Keratinocyte (primary cell): Measurements from ENCODE around the gene DRD2. TPM values are rescaled to one million over a fixed set of nuclear protein-coding genes. Genes with fewer than 3 reads are reported as not detected.

Experiments
- DNase-seq: peaks from one replicate; pipeline ENCODE4 v3.0.0-alpha.2; 2011; ENCODE audit warnings: low read depth, missing footprints, low spot score
- FAIRE-seq: peaks from 2 replicates; lab custom pipeline; 2011; peaks lifted over from hg19 to GRCh38; lab: Jason Lieb, UNC
- H2AFZ ChIP-seq: 2 replicates; pipeline ENCODE4 v1.6.0; 2012; ENCODE audit warnings: low read length, control low read depth, inconsistent platforms; ENCODE audit not compliant: control insufficient read depth
- H3K27ac ChIP-seq: 2 replicates; pipeline ENCODE4 v1.5.1; 2011; ENCODE audit warnings: low read length; ENCODE audit not compliant: control insufficient read depth, insufficient read depth
- H3K27me3 ChIP-seq: 3 replicates; pipeline ENCODE4 v1.6.0; 2011; ENCODE audit warnings: low read length; ENCODE audit not compliant: control insufficient read depth, insufficient read depth; ENCODE audit errors: extremely low read depth
- H3K36me3 ChIP-seq, 2 experiments: 2 replicates in 1 of 2; 3 replicates in 1 of 2; pipeline ENCODE4 v1.5.1; 2011; ENCODE audit warnings: low read length in 2 of 2, mild to moderate bottlenecking in 1 of 2; ENCODE audit not compliant: control insufficient read depth in 2 of 2, insufficient read depth in 2 of 2; ENCODE audit errors: extremely low read depth in 1 of 2
- H3K4me1 ChIP-seq: 3 replicates; pipeline ENCODE4 v1.5.1; 2011; ENCODE audit warnings: low read length; ENCODE audit not compliant: control insufficient read depth, insufficient read depth; ENCODE audit errors: extremely low read depth
- H3K4me2 ChIP-seq: 3 replicates; pipeline ENCODE4 v1.6.0; 2011; ENCODE audit warnings: low read depth, low read length; ENCODE audit not compliant: control insufficient read depth, insufficient read depth; ENCODE audit errors: extremely low read depth
- H3K4me3 ChIP-seq, 3 experiments: fragments of 200-600 bp in 1 of 3; sonication (generic) in 1 of 3; 2 replicates in 2 of 3; 3 replicates in 1 of 3; pipeline ENCODE4 v1.5.1; 2011 to 2016; ENCODE audit warnings: low read length in 3 of 3, mild to moderate bottlenecking in 3 of 3, control low read depth in 2 of 3, inconsistent platforms in 1 of 3, low read depth in 1 of 3, mixed read lengths in 1 of 3, mixed run types in 1 of 3, moderate library complexity in 1 of 3; ENCODE audit not compliant: control insufficient read depth in 2 of 3, insufficient read depth in 2 of 3; ENCODE audit errors: extremely low read depth in 1 of 3
- H3K79me2 ChIP-seq: 2 replicates; pipeline ENCODE4 v1.6.0; 2012; ENCODE audit warnings: low read length; ENCODE audit not compliant: control insufficient read depth, insufficient read depth
- H3K9ac ChIP-seq: 3 replicates; pipeline ENCODE4 v1.6.0; 2011; ENCODE audit warnings: low read length; ENCODE audit not compliant: control insufficient read depth, insufficient read depth; ENCODE audit errors: extremely low read depth
- H3K9me1 ChIP-seq: 3 replicates; pipeline ENCODE4 v1.6.0; 2011; ENCODE audit warnings: low read length; ENCODE audit not compliant: control insufficient read depth, insufficient read depth; ENCODE audit errors: extremely low read depth
- H3K9me3 ChIP-seq: 2 replicates; pipeline ENCODE4 v1.5.1; 2012; ENCODE audit warnings: low read depth, low read length; ENCODE audit not compliant: control insufficient read depth
- H4K20me1 ChIP-seq: 3 replicates; pipeline ENCODE4 v1.6.0; 2011; ENCODE audit warnings: low read length; ENCODE audit not compliant: control insufficient read depth, insufficient read depth; ENCODE audit errors: extremely low read depth
- EZH2 ChIP-seq: IDR thresholded peaks from one replicate; pipeline ENCODE4 v1.6.1; 2012; ENCODE audit warnings: inconsistent platforms, mild to moderate bottlenecking, low read length, moderate library complexity
- dilution Hi-C: fragments of 300-500 bp; cut with MboI; formaldehyde crosslinking; loops from one replicate; pipeline ENCODE4 v1.7.0; 2020; ENCODE audit warnings: low sequenced_read_pairs; ENCODE audit not compliant: extremely low pct_ligation_motif_present
- polyA plus RNA-seq, 5 experiments: library from polyadenylated mRNA; depleted of rRNA in 3 of 5; stranded (reverse) in 3 of 5; stranded (forward) in 1 of 5; unstranded in 1 of 5; fragments of >200 nt; gene quantifications; 1 replicate in 1 of 5; 2 replicates in 3 of 5; 3 replicates in 1 of 5; pipeline versions ENCODE4 v1.2.1 to v1.2.3, GENCODE V29; 2011 to 2012; ENCODE audit warnings: missing spikeins in 2 of 5, low read depth in 1 of 5, low replicate concordance in 1 of 5
- TF ChIP-seq, protein P1 (sequence below), 3 experiments: IDR thresholded peaks in 1 of 3; conservative IDR thresholded peaks in 1 of 3; optimal IDR thresholded peaks in 1 of 3; 2 replicates in 2 of 3; 3 replicates in 1 of 3; pipeline versions ENCODE3 to v1.5.1; 2011; ENCODE audit warnings: low read length in 3 of 3, mild to moderate bottlenecking in 3 of 3, moderate library complexity in 2 of 3, control low read depth in 1 of 3, inconsistent platforms in 1 of 3; ENCODE audit not compliant: insufficient read depth in 2 of 3; ENCODE audit errors: extremely low read depth in 1 of 3

Gene DRD2
- polyA plus RNA-seq, 1 donor (not counting 4 experiments of a cell fraction or from before 2014, with no cell fraction given) = 0.26 TPM

- dilution Hi-C loops = no loop called here
- no peak overlapping the region for H3K27ac ChIP-seq
- H3K9me3 ChIP-seq = no peaks in the 10 kb centered on the region
- no peaks in the 10 kb centered on the region for H3K36me3 ChIP-seq
- peaks cover 27% of the 10 kb centered on the region for H3K4me1 ChIP-seq
- no peaks in the 10 kb centered on the region for H3K79me2 ChIP-seq
- no peaks in the 10 kb centered on the region for H3K27me3 ChIP-seq
- no peaks in the 10 kb centered on the region for H4K20me1 ChIP-seq
- no peak overlapping the region for H3K9ac ChIP-seq
- no peak overlapping the region for H3K4me3 ChIP-seq
- no peak overlapping the region for H2AFZ ChIP-seq
- no peaks in the 10 kb centered on the region for H3K9me1 ChIP-seq
- no peak for DNase-seq
- TF ChIP-seq EZH2 = no peak
- TF ChIP-seq, protein P1, sequence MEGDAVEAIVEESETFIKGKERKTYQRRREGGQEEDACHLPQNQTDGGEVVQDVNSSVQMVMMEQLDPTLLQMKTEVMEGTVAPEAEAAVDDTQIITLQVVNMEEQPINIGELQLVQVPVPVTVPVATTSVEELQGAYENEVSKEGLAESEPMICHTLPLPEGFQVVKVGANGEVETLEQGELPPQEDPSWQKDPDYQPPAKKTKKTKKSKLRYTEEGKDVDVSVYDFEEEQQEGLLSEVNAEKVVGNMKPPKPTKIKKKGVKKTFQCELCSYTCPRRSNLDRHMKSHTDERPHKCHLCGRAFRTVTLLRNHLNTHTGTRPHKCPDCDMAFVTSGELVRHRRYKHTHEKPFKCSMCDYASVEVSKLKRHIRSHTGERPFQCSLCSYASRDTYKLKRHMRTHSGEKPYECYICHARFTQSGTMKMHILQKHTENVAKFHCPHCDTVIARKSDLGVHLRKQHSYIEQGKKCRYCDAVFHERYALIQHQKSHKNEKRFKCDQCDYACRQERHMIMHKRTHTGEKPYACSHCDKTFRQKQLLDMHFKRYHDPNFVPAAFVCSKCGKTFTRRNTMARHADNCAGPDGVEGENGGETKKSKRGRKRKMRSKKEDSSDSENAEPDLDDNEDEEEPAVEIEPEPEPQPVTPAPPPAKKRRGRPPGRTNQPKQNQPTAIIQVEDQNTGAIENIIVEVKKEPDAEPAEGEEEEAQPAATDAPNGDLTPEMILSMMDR (optimal IDR thresholded peaks at IDR 0.05 in 1 of 3, IDR thresholded peaks at IDR 0.05 in 1 of 3, conservative IDR thresholded peaks at IDR 0.05 in 1 of 3; ENCODE audit: extremely low read depth in 1 of 3, insufficient read depth in 2 of 3, low read length in 3 of 3) = no peak
- no peak for FAIRE-seq
- H3K4me2 ChIP-seq = peak overlapping the region; percentile 53
Observed at GRCh38 chr11:113405724-113406478, 69.3 kb downstream of the DRD2 start.

GRCh38 chr11:113404859-113405430 lies 70.3 kb downstream of the DRD2 start:
- dilution Hi-C loops = no loop called here
- no peak overlapping the region for H3K4me3 ChIP-seq
- DNase-seq (peak; percentile 49), FAIRE-seq (peak; percentile 77)
- no peaks in the 10 kb centered on the region for H3K36me3 ChIP-seq
- no peaks in the 10 kb centered on the region for H4K20me1 ChIP-seq
- no peaks in the 10 kb centered on the region for H3K9me1 ChIP-seq
- no peaks in the 10 kb centered on the region for H3K27me3 ChIP-seq
- no peaks in the 10 kb centered on the region for H3K9me3 ChIP-seq
- peak overlapping the region; percentile 53 for H3K4me2 ChIP-seq
- no peak overlapping the region for H3K27ac ChIP-seq
- TF ChIP-seq EZH2 = no peak
- TF ChIP-seq, protein P1 (optimal IDR thresholded peaks at IDR 0.05 in 1 of 3, IDR thresholded peaks at IDR 0.05 in 1 of 3, conservative IDR thresholded peaks at IDR 0.05 in 1 of 3; ENCODE audit: extremely low read depth in 1 of 3, insufficient read depth in 2 of 3, low read length in 3 of 3) = no peak
- H3K79me2 ChIP-seq = no peaks in the 10 kb centered on the region
- peaks cover 27% of the 10 kb centered on the region for H3K4me1 ChIP-seq
- peak overlapping the region; percentile 84 for H2AFZ ChIP-seq
- peak overlapping the region; percentile 1 for H3K9ac ChIP-seq
